Ascending aorta (tissue), 2 donors: ENCODE measurements around the gene CABP4. TPM values are rescaled to one million over a fixed set of nuclear protein-coding genes. Genes with fewer than 3 reads are reported as not detected.
A peak's percentile ranks its signal among the peaks of the same experiment; 100 is the strongest.
"Not testable (repeated sequence)": the region's sequence is repeated elsewhere in the genome, so short reads cannot be mapped to it uniquely, and the experiment has no call there.

ENCODE experiments used
- DNase-seq, 2 donors: peaks; one replicate each; pipeline ENCODE4 v3.0.0-alpha.2; 2019; ENCODE audit warnings: low spot score in 2 of 2
- H3K27ac ChIP-seq, 2 donors: fragments of 200-600 bp; sonication (generic); one replicate each; pipeline ENCODE4 v1.5.1; 2016 to 2017; ENCODE audit warnings: mild to moderate bottlenecking in 1 of 2
- H3K27me3 ChIP-seq: fragments of 200-600 bp; sonication (generic); one replicate; pipeline ENCODE4 v1.5.1; 2017
- H3K36me3 ChIP-seq, 2 donors: fragments of 200-600 bp; sonication (generic); one replicate each; pipeline ENCODE4 v1.5.1; 2016
- H3K4me1 ChIP-seq, 2 donors: fragments of 200-600 bp; sonication (generic); one replicate each; pipeline ENCODE4 v1.5.1; 2016 to 2017; ENCODE audit warnings: mild to moderate bottlenecking in 1 of 2
- H3K4me3 ChIP-seq, 2 donors: fragments of 200-600 bp; sonication (generic); one replicate each; pipeline ENCODE4 v1.5.1; 2016 to 2017; ENCODE audit warnings: mild to moderate bottlenecking in 1 of 2
- H3K9me3 ChIP-seq, 2 donors: fragments of 200-600 bp; sonication (generic); one replicate each; pipeline ENCODE4 v1.5.1; 2016
- CTCF ChIP-seq, 3 experiments: fragments of 200-600 bp in 2 of 3; fragments of 450-650 bp in 1 of 3; sonication (generic) in 2 of 3; IDR thresholded peaks; one replicate each; pipeline ENCODE4 v1.5.1; 2016 to 2019; ENCODE audit warnings: antibody characterized with exemption in 3 of 3, mild to moderate bottlenecking in 1 of 3, moderate library complexity in 1 of 3
- intact Hi-C: fragments of 100-400 bp; cut with DNase I; formaldehyde crosslinking; loops from one replicate; pipeline ENCODE4 v1.15.1; 2023
- total RNA-seq: library from RNA; depleted of rRNA; stranded (reverse); fragments of >200 nt; gene quantifications from one replicate; pipeline ENCODE4 v1.1.0, GENCODE V29; 2016

The CABP4 gene
- total RNA-seq, 1 donor from 2014 or later, result not detected

DNA sequence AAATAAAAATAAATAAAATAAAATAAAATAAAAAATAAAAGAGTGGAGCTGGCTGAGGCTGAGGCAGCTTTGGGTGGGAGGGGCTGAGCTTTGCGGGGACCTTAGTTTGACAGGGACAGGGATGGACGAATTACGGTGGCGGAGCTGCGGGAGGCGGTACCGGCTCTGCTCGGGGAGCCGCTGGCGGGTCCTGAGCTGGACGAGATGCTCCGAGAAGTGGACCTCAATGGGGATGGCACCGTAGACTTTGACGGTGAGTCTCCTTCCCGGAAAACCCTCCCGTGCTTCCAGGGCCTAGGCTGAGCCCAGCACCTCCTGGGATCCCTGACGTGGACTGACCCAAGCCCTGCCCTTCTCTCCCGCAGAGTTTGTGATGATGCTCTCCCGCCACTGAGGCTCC is 3.1 kb downstream of the CABP4 start:
- H3K36me3 ChIP-seq, result no peaks in the 10 kb centered on the region

GRCh38 chr11:67463186-67463585 is 8.0 kb downstream of the CABP4 start:
- intact Hi-C loops, result no loop called here
- Histone ChIP-seq H3K4me1 (peaks cover 5 to 22% of the 10 kb centered on the region in 2 donors), H3K27me3 (no peaks in the 10 kb centered on the region), H3K4me3 (no peak overlapping the region), H3K9me3 (no peaks in the 10 kb centered on the region), H3K27ac (peak overlapping the region; percentile 90 to 94), H3K36me3 (no peaks in the 10 kb centered on the region)
- TF ChIP-seq CTCF (IDR thresholded peaks at IDR 0.05), result no peak
- DNase-seq, result no peak

More for the DNA sequence above, 3.1 kb downstream of the CABP4 start:
- Histone ChIP-seq H3K27ac (no peak overlapping the region), H3K4me1 (no peaks in the 10 kb centered on the region), H3K4me3 (no peak overlapping the region), H3K9me3 (no peaks in the 10 kb centered on the region), H3K27me3 (no peaks in the 10 kb centered on the region)
- no peak for DNase-seq
- intact Hi-C loops, result no loop called here
- no peak for TF ChIP-seq CTCF (IDR thresholded peaks at IDR 0.05)

GRCh38 chr11:67463680-67464410 is 8.7 kb downstream of the CABP4 start:
- peak overlapping the region; percentile 60 to 70 for H3K4me3 ChIP-seq
- no peaks in the 10 kb centered on the region for H3K27me3 ChIP-seq
- peak; percentile 51 to 84 for DNase-seq
- peaks cover 5 to 25% of the 10 kb centered on the region in 2 donors for H3K4me1 ChIP-seq
- no peaks in the 10 kb centered on the region for H3K9me3 ChIP-seq
- peak overlapping the region; percentile 90 to 94 for H3K27ac ChIP-seq
- no peak for TF ChIP-seq CTCF (IDR thresholded peaks at IDR 0.05)
- H3K36me3 ChIP-seq, result no peaks in the 10 kb centered on the region
- intact Hi-C loops, result no loop called here

DNA sequence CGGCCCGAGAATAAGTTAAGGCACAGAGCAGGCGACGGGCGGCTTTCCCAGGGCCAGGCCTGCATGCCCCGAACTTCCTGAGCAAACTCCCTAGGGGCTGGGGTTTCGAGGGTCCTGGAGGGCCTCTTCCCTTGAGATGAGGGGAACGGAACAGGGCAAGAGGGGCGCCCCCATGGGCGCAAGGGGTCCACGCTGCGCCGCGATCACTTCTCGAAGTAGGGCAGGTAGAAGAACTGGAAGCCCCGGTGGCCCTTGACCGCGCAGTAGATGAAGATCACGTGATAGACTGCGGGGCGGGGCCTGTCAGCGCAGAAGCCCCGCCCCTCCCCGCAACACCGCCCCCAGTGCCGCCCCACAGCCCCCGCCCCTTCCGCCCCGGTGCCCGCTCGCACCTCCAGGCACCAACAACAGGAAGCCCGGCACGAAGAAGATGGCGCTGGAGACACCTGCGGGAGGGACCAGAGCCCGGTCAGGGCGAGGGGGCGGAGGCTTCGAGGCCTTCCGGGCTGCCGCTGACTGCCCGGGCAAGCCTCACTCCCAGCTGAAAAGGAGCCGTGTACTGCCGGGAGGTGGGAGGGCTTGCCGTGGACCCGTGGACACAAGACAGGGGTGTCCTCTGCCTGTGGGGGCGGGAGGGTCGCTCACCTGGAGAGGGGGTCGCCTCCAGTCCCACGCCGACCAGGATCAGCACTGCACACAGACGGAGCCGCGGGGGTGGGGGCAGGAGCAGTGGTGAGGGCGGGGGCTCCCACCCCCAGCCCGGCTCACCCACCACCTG is 9.4 kb downstream of the CABP4 start:
- Histone ChIP-seq H3K27ac (peak overlapping the region; percentile 90 to 94), H3K4me3 (peak overlapping the region; percentile 60 to 70), H3K4me1 (peaks cover 5 to 25% of the 10 kb centered on the region in 2 donors), H3K27me3 (no peaks in the 10 kb centered on the region), H3K36me3 (no peaks in the 10 kb centered on the region), H3K9me3 (no peaks in the 10 kb centered on the region)
- no peak for TF ChIP-seq CTCF (IDR thresholded peaks at IDR 0.05)
- peak; percentile 59 to 92 for DNase-seq
- intact Hi-C loops, result no loop called here

DNA sequence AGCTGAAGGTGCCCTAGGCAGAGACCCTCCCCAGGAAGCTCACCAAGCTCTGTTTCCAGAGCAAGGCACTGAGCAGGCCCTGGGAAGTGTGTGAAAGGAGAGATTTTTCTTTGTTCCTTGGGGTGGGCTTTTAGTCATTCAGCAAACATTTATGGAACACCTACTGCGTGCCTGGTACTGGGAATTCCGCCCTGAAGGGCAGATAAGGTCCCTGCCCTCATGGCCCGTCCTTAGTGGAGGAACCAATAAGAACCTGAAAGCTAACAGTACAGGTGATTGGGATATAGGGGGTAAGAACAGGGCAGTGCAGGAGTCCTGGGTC is 10.0 kb downstream of the CABP4 start:
- intact Hi-C loops, result no loop called here
- no peaks in the 10 kb centered on the region for H3K27me3 ChIP-seq
- H3K4me1 ChIP-seq, result peaks cover 5 to 25% of the 10 kb centered on the region in 2 donors

DNA sequence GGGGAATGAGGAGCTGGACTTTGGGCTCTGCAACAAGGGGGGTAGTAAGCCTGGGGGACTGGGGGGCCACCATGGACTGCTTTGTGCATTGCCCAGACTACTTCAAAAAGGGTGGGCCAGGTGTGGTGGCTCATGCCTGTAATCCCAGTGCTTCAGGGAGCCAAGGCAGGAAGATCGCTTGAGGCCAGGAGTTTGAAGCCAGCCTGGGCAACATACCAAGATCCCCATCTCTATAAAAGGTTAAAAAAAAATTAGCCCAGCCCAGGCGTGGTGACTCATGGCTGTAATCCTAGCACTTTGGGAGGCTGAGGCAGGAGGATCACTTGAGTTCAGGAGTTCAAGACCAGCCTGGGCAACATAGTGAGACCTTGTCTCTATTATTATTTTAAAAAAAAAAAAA is 10.4 kb downstream of the CABP4 start:
- DNase-seq, intact Hi-C loops, H3K36me3 ChIP-seq, H3K9me3 ChIP-seq, H3K27me3 ChIP-seq: not testable (repeated sequence)
- peaks cover 5 to 25% of the 10 kb centered on the region in 2 donors for H3K4me1 ChIP-seq
- peak overlapping the region; percentile 90 to 94 for H3K27ac ChIP-seq
- peak overlapping the region; percentile 60 to 70 for H3K4me3 ChIP-seq

More for the DNA sequence above, 10.0 kb downstream of the CABP4 start:
- Histone ChIP-seq H3K9me3 (no peaks in the 10 kb centered on the region), H3K27ac (peak overlapping the region; percentile 90 to 94), H3K4me3 (peak overlapping the region; percentile 60 to 70), H3K36me3 (no peaks in the 10 kb centered on the region)
- no peak for DNase-seq
- TF ChIP-seq CTCF (IDR thresholded peaks at IDR 0.05), result no peak
